ENCODE measurements around the gene ZNF132.

- TF ChIP-seq ZNF324 (tag by site-specific recombination; IDR thresholded peaks at IDR 0.05) (no peak), RBAK (tag by site-specific recombination; IDR thresholded peaks at IDR 0.05) (no peak), ZNF2 (tag by site-specific recombination; IDR thresholded peaks at IDR 0.05) (no peak), YY1 (tag by site-specific recombination; IDR thresholded peaks at IDR 0.05) (no peak), ZBTB21 (tag by site-specific recombination; IDR thresholded peaks at IDR 0.05) (no peak), ZNF544 (tag by site-specific recombination; IDR thresholded peaks at IDR 0.05) (no peak), REST (tag by site-specific recombination; IDR thresholded peaks at IDR 0.05) (no peak)
- TF ChIP-seq, protein P1, sequence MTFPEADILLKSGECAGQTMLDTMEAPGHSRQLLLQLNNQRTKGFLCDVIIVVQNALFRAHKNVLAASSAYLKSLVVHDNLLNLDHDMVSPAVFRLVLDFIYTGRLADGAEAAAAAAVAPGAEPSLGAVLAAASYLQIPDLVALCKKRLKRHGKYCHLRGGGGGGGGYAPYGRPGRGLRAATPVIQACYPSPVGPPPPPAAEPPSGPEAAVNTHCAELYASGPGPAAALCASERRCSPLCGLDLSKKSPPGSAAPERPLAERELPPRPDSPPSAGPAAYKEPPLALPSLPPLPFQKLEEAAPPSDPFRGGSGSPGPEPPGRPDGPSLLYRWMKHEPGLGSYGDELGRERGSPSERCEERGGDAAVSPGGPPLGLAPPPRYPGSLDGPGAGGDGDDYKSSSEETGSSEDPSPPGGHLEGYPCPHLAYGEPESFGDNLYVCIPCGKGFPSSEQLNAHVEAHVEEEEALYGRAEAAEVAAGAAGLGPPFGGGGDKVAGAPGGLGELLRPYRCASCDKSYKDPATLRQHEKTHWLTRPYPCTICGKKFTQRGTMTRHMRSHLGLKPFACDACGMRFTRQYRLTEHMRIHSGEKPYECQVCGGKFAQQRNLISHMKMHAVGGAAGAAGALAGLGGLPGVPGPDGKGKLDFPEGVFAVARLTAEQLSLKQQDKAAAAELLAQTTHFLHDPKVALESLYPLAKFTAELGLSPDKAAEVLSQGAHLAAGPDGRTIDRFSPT (tag by site-specific recombination; IDR thresholded peaks at IDR 0.05) = no peak
- TF ChIP-seq, protein P2, sequence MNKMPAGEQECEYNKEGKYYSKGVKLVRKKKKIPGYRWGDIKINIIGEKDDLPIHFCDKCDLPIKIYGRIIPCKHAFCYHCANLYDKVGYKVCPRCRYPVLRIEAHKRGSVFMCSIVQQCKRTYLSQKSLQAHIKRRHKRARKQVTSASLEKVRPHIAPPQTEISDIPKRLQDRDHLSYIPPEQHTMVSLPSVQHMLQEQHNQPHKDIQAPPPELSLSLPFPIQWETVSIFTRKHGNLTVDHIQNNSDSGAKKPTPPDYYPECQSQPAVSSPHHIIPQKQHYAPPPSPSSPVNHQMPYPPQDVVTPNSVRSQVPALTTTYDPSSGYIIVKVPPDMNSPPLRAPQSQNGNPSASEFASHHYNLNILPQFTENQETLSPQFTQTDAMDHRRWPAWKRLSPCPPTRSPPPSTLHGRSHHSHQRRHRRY (tag by site-specific recombination; IDR thresholded peaks at IDR 0.05) = no peak
Observed at GRCh38 chr19:58474291-58474996, 34.5 kb upstream of the ZNF132 start.
